HG02678 (cell line): ENCODE results near the gene KRTAP19-3.
"Not testable (repeated sequence)": the region's sequence is repeated elsewhere in the genome, so short reads cannot be mapped to it uniquely, and the experiment has no call there.

ENCODE experiments used
- ATAC-seq: cut with Tn5 transposase; IDR thresholded peaks from one replicate; pipeline ENCODE4 v1.9.1; 2021; ENCODE audit warnings: mild to moderate bottlenecking, moderate library complexity; ENCODE audit not compliant: unreplicated experiment

KRTAP19-3 gene

DNA sequence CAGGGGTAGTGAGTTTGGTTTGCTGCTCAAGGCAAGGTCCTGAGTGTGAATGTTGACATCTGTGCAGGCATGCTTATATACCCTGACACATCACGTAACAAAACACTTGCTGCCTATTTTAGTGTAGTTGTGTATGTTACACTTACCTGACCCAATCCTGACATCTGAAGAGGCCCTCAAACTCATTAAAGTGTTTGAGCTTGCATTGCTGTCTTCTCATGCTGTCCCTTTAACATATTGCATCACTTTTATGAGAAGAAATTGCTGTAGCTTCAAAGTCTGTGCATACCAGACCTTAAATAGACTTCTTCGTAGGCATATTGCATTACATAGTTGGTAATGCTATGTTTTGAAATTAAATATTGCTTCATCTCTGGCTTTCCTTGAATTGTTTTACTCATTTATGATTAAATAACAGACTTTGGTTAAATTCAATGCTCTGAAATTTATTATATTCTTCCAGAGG is at the start of gene KRTAP19-3:
TSS of gene KRTAP19-3 (minus strand) at position 51 of the 466 bp plus-strand sequence. CDS start 56 bp downstream, outside the sequence.
- no peak for ATAC-seq

GRCh38 chr21:30518876-30519275 is 27.1 kb upstream of the KRTAP19-3 start:
- ATAC-seq: no peak

DNA sequence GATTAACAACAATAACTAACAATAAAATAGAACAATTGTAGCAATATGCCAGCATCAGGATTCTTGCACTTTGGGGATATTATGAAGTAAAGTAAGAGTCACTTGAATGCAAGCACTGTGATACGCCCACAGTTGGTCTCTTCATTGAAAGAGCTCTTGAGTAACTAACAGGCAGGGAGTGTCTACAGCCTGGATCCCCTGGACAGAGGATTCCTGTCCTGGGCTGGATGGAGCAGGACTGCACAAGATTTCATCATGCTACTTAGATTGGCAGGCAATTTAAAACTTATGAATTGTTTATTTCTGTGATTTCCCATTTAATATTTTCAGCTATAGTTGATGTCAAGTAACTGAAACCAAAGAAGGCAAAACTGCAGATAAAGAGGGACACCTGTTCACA is 23.9 kb upstream of the KRTAP19-3 start:
- no peak for ATAC-seq

DNA sequence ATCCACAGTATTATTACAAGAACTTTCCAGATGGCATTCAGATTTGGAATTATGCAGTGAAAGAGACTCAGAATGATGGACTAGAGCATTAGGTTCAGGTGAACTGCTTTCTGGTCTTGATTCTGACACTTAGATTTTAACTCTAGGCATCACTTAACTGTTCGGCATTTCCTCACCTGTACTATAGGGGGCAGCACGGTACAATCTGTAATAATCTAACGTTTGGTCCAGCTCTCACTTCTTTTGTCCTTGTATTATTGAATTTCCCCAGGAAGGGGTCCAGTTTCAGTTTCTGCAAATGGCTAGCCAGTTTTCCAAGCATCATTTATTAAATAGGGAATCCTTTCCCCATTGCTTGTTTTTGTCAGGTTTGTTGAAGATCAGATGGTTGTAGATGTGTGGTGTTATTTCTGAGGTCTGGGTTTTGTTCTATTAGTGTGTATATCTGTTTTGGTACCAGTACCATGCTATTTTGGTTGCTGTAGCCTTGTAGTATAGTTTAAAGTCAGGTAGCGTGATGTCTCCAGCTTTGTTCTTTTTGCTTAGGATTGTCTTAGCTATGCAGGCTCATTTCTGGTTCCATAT is 13.9 kb upstream of the KRTAP19-3 start:
- ATAC-seq: not testable (repeated sequence)

GRCh38 chr21:30502041-30502440 is 10.2 kb upstream of the KRTAP19-3 start, which contains the start of gene KRTAP19-5:
Gene KRTAP19-5, minus strand, starts transcription at chr21:30502141. Its CDS starts 51 bp downstream, at chr21:30502090.
- no peak for ATAC-seq

GRCh38 chr21:30497065-30497464 is 5.3 kb upstream of the KRTAP19-3 start, which contains the start of gene KRTAP19-4:
Gene KRTAP19-4, minus strand, starts transcription at chr21:30497165. Its CDS starts 55 bp downstream, at chr21:30497110.
- no peak for ATAC-seq

- ATAC-seq: no peak
Measured at GRCh38 chr21:30487336-30487735, 4.5 kb downstream of the KRTAP19-3 start, which contains the start of gene KRTAP19-2. Gene KRTAP19-2, minus strand, starts transcription at chr21:30487436. Its CDS starts 88 bp downstream, at chr21:30487348.

DNA sequence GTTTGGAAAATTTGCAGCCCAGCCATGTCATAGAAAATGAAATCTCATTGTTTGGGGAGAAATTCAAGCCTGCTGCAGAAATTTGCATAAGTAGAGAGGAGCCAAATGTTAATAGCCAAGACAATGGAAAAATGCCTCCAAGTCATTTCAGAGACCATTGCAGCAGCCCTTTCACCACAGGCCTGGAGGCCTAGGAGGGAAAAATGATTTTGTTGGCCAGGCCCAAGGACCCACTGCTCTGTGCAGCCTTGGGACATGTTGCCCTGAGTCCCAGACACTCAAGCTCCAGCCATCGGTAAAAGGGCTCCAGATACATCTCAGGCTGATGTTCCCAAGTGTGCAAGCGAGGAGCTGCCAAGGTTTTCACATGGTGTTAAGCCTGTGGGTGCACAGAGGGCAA is 5.6 kb downstream of the KRTAP19-3 start:
- no peak for ATAC-seq

DNA sequence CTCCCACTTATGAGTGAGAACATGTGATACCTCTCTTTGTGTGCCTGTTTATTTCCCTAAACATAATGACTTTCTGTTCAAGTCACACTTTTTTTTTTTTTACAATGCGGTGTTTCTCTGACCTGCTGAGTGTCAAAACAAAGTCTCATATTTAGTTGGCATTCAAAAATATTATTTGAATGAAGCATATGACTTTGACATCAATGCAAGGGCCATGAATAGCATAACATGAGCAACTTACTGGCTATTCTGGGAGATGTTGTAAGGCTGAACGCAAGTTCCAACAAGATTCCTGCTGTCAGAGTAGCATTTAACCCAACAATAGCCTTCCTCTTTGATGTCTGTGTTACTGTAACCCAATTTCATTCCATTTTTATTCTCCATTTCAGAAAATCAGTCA is 9.7 kb downstream of the KRTAP19-3 start:
- ATAC-seq: no peak

DNA sequence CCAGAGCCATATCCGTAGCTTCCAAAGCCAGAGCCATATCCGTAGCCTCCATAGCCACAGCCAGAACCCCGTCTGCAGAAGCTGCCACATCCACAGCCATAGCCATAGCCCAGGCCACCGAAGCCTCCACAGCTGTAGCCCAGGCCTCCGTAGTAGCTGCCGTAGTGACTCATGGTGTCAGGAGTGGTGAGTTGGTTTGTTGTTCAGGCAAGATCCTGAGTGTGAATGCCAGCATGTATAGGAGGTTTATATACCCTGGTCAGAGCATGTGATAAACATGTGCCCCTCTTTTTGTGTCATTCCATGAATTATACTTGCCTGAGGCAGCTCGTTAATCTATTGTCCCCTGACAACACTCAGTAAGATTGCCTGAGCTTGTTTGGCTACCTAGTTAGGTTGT is 11.7 kb downstream of the KRTAP19-3 start, which contains the start of gene KRTAP19-1:
TSS of gene KRTAP19-1 (minus strand) at position 223 of the 400 bp plus-strand sequence. CDS start at position 173, 50 bp downstream.
- ATAC-seq: no peak

GRCh38 chr21:30479259-30479658 is 12.6 kb downstream of the KRTAP19-3 start:
- ATAC-seq: no peak

GRCh38 chr21:30478004-30478403 is 13.8 kb downstream of the KRTAP19-3 start:
- no peak for ATAC-seq

DNA sequence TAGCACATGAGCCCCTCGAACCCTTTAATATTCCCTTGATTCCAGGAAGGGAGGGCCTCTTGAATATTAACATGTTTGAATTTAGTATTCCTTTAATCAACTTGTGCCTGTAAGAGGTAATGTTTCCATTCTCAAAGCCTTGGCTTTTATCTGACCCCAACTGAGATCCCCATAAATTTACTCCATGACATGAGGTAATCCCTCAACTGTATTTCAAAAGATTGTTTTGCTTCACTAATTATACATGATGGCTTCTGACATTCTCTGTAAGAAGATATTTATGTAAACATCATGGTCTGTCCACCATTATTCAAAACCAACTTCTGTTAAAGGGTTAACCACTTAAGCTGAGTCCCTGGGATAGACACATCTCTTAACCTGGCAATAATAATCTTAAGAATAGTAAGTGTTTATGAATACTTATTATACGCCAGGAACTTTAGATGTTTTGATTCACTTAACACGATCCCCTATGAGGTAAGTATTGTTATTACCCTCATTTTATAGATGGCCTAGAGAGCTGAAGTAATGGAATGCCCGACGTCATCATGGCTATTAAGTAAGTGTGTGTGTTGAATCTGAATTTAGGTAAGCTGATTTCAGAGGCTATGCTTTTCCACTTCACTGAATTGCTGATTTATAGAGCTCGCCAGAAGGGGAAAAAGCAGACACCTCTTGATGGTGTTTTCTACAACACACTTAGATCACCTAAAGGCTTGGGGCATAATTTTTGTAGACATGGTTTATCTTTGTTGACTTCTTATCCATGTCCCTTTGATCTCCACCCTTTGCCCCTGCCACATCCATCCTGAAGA is 22.7 kb downstream of the KRTAP19-3 start:
- no peak for ATAC-seq

GRCh38 chr21:30463713-30464112 is 28.1 kb downstream of the KRTAP19-3 start:
- ATAC-seq: no peak

GRCh38 chr21:30448514-30448913 is 43.3 kb downstream of the KRTAP19-3 start:
- ATAC-seq: no peak

DNA sequence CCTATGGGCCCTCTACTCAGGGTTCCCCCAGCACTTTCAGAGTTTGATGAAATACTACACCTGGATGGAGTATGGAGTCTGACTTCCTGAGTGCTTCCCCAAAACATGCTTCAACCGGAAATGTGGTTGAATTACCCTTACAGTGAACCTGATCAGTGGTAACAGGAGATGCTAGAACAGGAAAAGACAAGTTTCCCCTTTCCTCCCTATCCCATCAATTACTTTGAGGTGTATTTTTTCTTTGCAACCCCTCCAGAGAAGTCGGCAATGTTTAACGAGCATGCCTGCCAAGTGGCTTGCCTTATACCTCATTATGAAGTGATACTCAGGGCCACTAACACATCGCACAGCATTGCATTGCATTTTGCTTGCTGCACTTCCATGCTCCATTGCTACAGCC is 44.8 kb downstream of the KRTAP19-3 start:
- no peak for ATAC-seq

DNA sequence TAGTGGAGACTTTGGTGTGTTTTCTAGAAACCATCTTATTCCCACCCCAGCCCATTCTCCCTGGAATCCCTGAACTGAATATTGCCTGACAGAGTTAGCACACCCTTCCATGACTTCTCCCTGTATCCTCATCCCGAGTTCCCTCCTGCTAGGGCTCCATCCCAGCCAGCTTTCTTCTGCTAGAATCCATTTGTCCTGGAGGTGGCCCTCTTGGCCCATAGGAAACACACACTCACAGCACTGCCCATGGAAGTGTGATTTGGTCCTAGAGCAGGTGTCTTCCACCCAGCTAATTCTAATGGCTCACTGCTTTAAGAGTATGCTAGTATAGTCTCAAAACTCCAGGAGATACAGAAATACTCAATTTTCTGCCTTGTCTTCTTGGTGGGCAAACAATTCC is 47.6 kb downstream of the KRTAP19-3 start:
- ATAC-seq: no peak

- no peak for ATAC-seq
Measured at GRCh38 chr21:30443226-30443625, 48.6 kb downstream of the KRTAP19-3 start.
